ENCODE measurements around the gene WDR19.

WDR19 gene

GRCh38 chr4:39295784-39296183 is 113.5 kb downstream of the WDR19 start:
- DNase-seq = no peak

GRCh38 chr4:39302901-39303300 is 120.6 kb downstream of the WDR19 start:
- no peak for DNase-seq

- DNase-seq = no peak
These were observed 121.5 kb downstream of the WDR19 start for GRCh38 chr4:39303871-39304270.

- DNase-seq = no peak
These were observed 122.3 kb downstream of the WDR19 start for GRCh38 chr4:39304651-39305050.

GRCh38 chr4:39305912-39306677 is 123.8 kb downstream of the WDR19 start:
- no peak for DNase-seq

GRCh38 chr4:39308611-39309010 is 126.3 kb downstream of the WDR19 start:
- DNase-seq = no peak

GRCh38 chr4:39312816-39313215 is 130.5 kb downstream of the WDR19 start:
- no peak for DNase-seq

GRCh38 chr4:39319676-39320075 is 137.3 kb downstream of the WDR19 start:
- no peak for DNase-seq

GRCh38 chr4:39320381-39321115 is 138.2 kb downstream of the WDR19 start:
- no peak for DNase-seq

GRCh38 chr4:39323821-39324220 is 141.5 kb downstream of the WDR19 start:
- no peak for DNase-seq

- DNase-seq = no peak
These were observed 142.1 kb downstream of the WDR19 start for GRCh38 chr4:39324446-39324845.

GRCh38 chr4:39324897-39325613 is 142.7 kb downstream of the WDR19 start:
- no peak for DNase-seq

GRCh38 chr4:39326468-39326977 is 144.2 kb downstream of the WDR19 start:
- DNase-seq = no peak

GRCh38 chr4:39330353-39330752 is 148.0 kb downstream of the WDR19 start:
- no peak for DNase-seq

GRCh38 chr4:39331191-39331590 is 148.9 kb downstream of the WDR19 start:
- DNase-seq = no peak

Measured in nucleus accumbens (tissue), 56 donors.